AG09319 (cell line): Measurements from ENCODE around the gene NMBR.

Experiments used
- DNase-seq: peaks from one replicate; pipeline ENCODE4 v3.0.0-alpha.2; 2010; ENCODE audit warnings: low read depth; ENCODE audit errors: extremely low read depth
- CTCF ChIP-seq: IDR thresholded peaks from 2 replicates; pipeline ENCODE4 v1.5.1; 2011; ENCODE audit warnings: low read depth, mild to moderate bottlenecking, inconsistent platforms, low read length, moderate library complexity

NMBR gene

GRCh38 chr6:142185641-142186040 is 38.7 kb upstream of the NMBR start:
- no peak for DNase-seq
- no peak for TF ChIP-seq CTCF

- no peak for DNase-seq
- no peak for TF ChIP-seq CTCF
These were observed 37.4 kb upstream of the NMBR start for GRCh38 chr6:142184307-142184706.

DNA sequence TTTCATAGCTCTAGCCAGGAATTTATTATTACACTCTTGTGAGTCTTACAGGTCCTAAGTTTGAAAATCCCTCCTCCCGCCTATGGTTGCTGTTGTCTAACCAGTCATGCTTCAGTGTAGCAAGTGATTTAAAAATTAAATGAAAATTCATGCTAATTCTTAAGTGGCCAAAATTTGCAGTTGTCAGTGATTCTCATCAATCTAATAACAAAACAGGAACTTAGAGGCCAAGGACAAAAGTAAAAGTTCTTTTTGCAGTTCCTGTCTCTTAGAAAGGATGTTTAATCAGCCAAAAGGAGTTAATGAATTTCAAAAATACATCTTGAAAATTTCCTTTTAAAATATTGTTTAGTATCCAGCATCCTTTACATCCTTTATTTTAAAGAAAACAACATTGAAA is 36.4 kb upstream of the NMBR start:
- no peak for DNase-seq
- no peak for TF ChIP-seq CTCF

GRCh38 chr6:142182004-142182403 is 35.1 kb upstream of the NMBR start:
- no peak for DNase-seq
- no peak for TF ChIP-seq CTCF

DNA sequence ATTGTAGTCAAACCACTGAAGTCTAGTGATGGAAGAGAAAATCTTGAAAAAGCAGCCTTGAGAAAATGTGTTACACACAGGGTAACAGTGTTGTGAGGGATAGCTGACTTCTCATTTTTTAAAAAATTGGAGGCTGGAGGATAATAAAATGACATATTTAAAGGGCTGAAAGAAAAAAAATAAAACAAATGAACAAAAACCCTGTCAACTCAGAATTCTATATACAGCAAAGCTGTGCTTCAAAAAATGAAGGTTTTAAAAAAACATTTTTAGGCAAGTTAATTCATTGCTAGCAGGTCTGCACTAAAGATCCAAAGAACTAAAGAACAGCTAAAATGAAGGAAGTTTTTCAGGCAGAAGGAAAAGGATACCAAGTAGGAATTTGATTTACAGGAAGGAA is 31.2 kb upstream of the NMBR start:
- no peak for DNase-seq
- no peak for TF ChIP-seq CTCF

DNA sequence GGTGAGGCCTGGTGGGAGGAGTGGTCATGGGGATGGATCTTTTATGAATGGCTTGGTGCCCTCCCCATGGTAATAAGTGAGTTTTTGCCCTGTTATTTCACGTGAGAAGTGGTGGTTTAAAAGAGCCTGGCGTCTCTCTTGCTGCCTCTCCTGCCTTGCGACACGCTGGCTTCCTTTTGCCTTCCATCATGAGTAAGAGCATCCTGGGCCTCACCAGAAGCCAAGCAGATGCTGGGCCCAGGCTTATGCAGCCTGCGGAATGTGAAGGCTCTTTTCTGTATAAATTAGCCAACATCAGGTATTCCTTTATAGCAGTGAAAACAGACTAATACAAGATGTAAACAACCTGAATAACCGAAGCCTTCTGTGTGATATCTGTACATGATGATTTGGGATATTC is 27.8 kb upstream of the NMBR start:
- DNase-seq, result no peak
- no peak for TF ChIP-seq CTCF

GRCh38 chr6:142173980-142174379 is 27.1 kb upstream of the NMBR start:
- no peak for DNase-seq
- TF ChIP-seq CTCF, result no peak
